A549 (cell line): ENCODE measurements around the gene IRF2BPL. TPM values are rescaled to one million over a fixed set of nuclear protein-coding genes. Genes with fewer than 3 reads are reported as not detected.

Experiments used
- ATAC-seq, 2 experiments: fragments of 200-7000 bp in 1 of 2; fragments of >200 bp in 1 of 2; cut with Nextera tagmentation in 1 of 2; cut with Tn5 transposase in 1 of 2; 3 replicates each; pipeline versions ENCODE4 v1.8.0 to v1.9.1; 2018 to 2020; ENCODE audit warnings: mild to moderate bottlenecking in 1 of 2, moderate library complexity in 1 of 2
- CTCF ChIA-PET: fragments of 300-600 bp; sonication (Branson Sonifier 250); formaldehyde crosslinking; extraction: SDS; loops from one replicate; lab custom pipeline; 2021; ENCODE audit warnings: antibody characterized with exemption, inconsistent platforms; lab: Yijun Ruan, JAX
- POLR2A ChIA-PET: fragments of 350-600 bp; formaldehyde crosslinking; extraction: SDS; loops from one replicate; lab custom pipeline; 2021; ENCODE audit warnings: antibody characterized with exemption, inconsistent platforms; lab: Yijun Ruan, JAX
- DNase-seq, 2 experiments: peaks; one replicate each; pipeline versions ENCODE4 v3.0.0 to v3.0.0-alpha.2; 2011 to 2016; ENCODE audit warnings: low read depth in 1 of 2, low spot score in 1 of 2
- FAIRE-seq: peaks from 2 replicates; lab custom pipeline; 2011; peaks lifted over from hg19 to GRCh38; lab: Jason Lieb, UNC
- H3K27ac ChIP-seq, 2 experiments: fragments of >200 bp; sonication (Bioruptor Twin); formaldehyde crosslinking; 3 replicates each; pipeline ENCODE4 v1.5.1; 2016 to 2017
- H3K4me1 ChIP-seq: fragments of >200 bp; sonication (Bioruptor Twin); formaldehyde crosslinking; 3 replicates; pipeline ENCODE4 v1.6.1; 2016
- H3K4me2 ChIP-seq: fragments of >200 bp; sonication (Bioruptor Twin); formaldehyde crosslinking; 3 replicates; pipeline ENCODE4 v1.6.1; 2016
- H3K4me3 ChIP-seq: fragments of >200 bp; sonication (Bioruptor Twin); formaldehyde crosslinking; 3 replicates; pipeline ENCODE4 v1.5.1; 2016
- H3K9me3 ChIP-seq: fragments of >200 bp; sonication (Bioruptor Twin); formaldehyde crosslinking; 3 replicates; pipeline ENCODE4 v1.6.1; 2016
- BHLHE40 ChIP-seq: IDR thresholded peaks from 2 replicates; pipeline ENCODE4 v1.6.1; 2012; ENCODE audit warnings: low read depth, low read length, inconsistent platforms
- CBX2 ChIP-seq: fragments of 200-600 bp; sonication (generic); IDR thresholded peaks from 2 replicates; pipeline ENCODE4 v1.6.1; 2016; ENCODE audit warnings: low read depth, mild to moderate bottlenecking, borderline replicate concordance
- CEBPB ChIP-seq, 2 experiments: fragments of >200 bp in 1 of 2; sonication (Bioruptor Twin) in 1 of 2; formaldehyde crosslinking in 1 of 2; IDR thresholded peaks; 2 replicates each; pipeline ENCODE4 v1.6.1; 2012 to 2016
- CHD4 ChIP-seq: fragments of 200-600 bp; sonication (generic); IDR thresholded peaks from 2 replicates; pipeline ENCODE4 v1.6.1; 2016; ENCODE audit warnings: antibody characterized with exemption, mild to moderate bottlenecking, borderline replicate concordance
- EHF ChIP-seq: fragments of 250-450 bp; sonication (Bioruptor Pico); IDR thresholded peaks from 2 replicates; pipeline ENCODE4 v1.5.0; 2020; ENCODE audit warnings: mild to moderate bottlenecking
- EP300 ChIP-seq, 2 experiments: fragments of >200 bp; sonication (Bioruptor Twin); formaldehyde crosslinking; IDR thresholded peaks; 2 replicates in 1 of 2; 3 replicates in 1 of 2; pipeline ENCODE4 v1.6.1; 2016 to 2017
- ESRRA ChIP-seq: fragments of 150-350 bp; IDR thresholded peaks from 2 replicates; pipeline ENCODE4 v1.6.1; 2014; ENCODE audit warnings: mild to moderate bottlenecking, low read length, borderline replicate concordance
- FOSL2 ChIP-seq, 2 experiments: fragments of 450-650 bp in 1 of 2; fragments of >200 bp in 1 of 2; sonication (Bioruptor Twin) in 1 of 2; formaldehyde crosslinking; IDR thresholded peaks; 2 replicates each; pipeline versions ENCODE4 v1.5.0 to v1.6.1; 2016 to 2020; ENCODE audit warnings: mild to moderate bottlenecking in 1 of 2, moderate library complexity in 1 of 2
- GATA3 ChIP-seq: IDR thresholded peaks from 2 replicates; pipeline ENCODE4 v1.6.1; 2012; ENCODE audit warnings: borderline replicate concordance
- HEYL ChIP-seq: fragments of 250-450 bp; sonication (Bioruptor Pico); IDR thresholded peaks from 2 replicates; pipeline ENCODE4 v1.8.0; 2021; ENCODE audit warnings: mild to moderate bottlenecking, moderate library complexity
- HOXA7 ChIP-seq: fragments of 250-450 bp; sonication (Bioruptor Pico); IDR thresholded peaks from 2 replicates; pipeline ENCODE4 v1.5.0; 2020; ENCODE audit warnings: mild to moderate bottlenecking, moderate library complexity
- HOXB13 ChIP-seq: fragments of 250-450 bp; sonication (Bioruptor Pico); IDR thresholded peaks from 2 replicates; pipeline ENCODE4 v1.5.0; 2020; ENCODE audit warnings: low read depth, mild to moderate bottlenecking, moderate library complexity
- HOXB5 ChIP-seq: fragments of 250-450 bp; sonication (Bioruptor Pico); IDR thresholded peaks from 2 replicates; pipeline ENCODE4 v1.5.0; 2020; ENCODE audit warnings: mild to moderate bottlenecking, moderate library complexity
- JUNB ChIP-seq: fragments of >200 bp; sonication (Bioruptor Twin); formaldehyde crosslinking; IDR thresholded peaks from 2 replicates; pipeline ENCODE4 v1.6.1; 2016
- KDM1A ChIP-seq: fragments of 200-600 bp; sonication (generic); IDR thresholded peaks from 2 replicates; pipeline ENCODE4 v1.6.1; 2016; ENCODE audit warnings: low read depth, mild to moderate bottlenecking
- KDM5A ChIP-seq: fragments of 200-600 bp; sonication (generic); IDR thresholded peaks from 2 replicates; pipeline ENCODE4 v1.6.1; 2016; ENCODE audit warnings: antibody characterized with exemption, mild to moderate bottlenecking
- MAZ ChIP-seq: fragments of 150-350 bp; IDR thresholded peaks from 2 replicates; pipeline ENCODE4 v1.6.1; 2014; ENCODE audit warnings: antibody characterized with exemption, low read depth, low read length, borderline replicate concordance
- MYC ChIP-seq: IDR thresholded peaks from 2 replicates; pipeline ENCODE4 v1.6.1; 2012; ENCODE audit warnings: mild to moderate bottlenecking, inconsistent platforms, low read length, improper control_type of control experiment, borderline replicate concordance
- NPAS2 ChIP-seq: fragments of 250-450 bp; sonication (Bioruptor Pico); IDR thresholded peaks from 2 replicates; pipeline ENCODE4 v1.8.0; 2022; ENCODE audit warnings: mild to moderate bottlenecking, moderate library complexity, borderline replicate concordance
- NR3C1 ChIP-seq: fragments of >200 bp; sonication (Bioruptor Twin); formaldehyde crosslinking; IDR thresholded peaks from 3 replicates; pipeline ENCODE4 v1.6.1; 2017
- PHF8 ChIP-seq: fragments of 200-600 bp; sonication (generic); IDR thresholded peaks from 2 replicates; pipeline ENCODE4 v1.6.1; 2016; ENCODE audit warnings: low read depth, mild to moderate bottlenecking, antibody characterized with exemption, moderate library complexity, borderline replicate concordance
- POLR2AphosphoS2 ChIP-seq: conservative IDR thresholded peaks from 2 replicates; pipeline ENCODE4 v1.6.1; 2012; ENCODE audit warnings: low read length, improper control_type of control experiment, inconsistent platforms
- RAD21 ChIP-seq, 2 experiments: fragments of >200 bp in 1 of 2; sonication (Bioruptor Twin) in 1 of 2; formaldehyde crosslinking in 1 of 2; IDR thresholded peaks in 1 of 2; conservative IDR thresholded peaks in 1 of 2; 2 replicates in 1 of 2; 3 replicates in 1 of 2; pipeline ENCODE4 v1.6.1; 2012 to 2018; ENCODE audit warnings: inconsistent platforms in 1 of 2
- RARB ChIP-seq: fragments of 250-450 bp; sonication (Bioruptor Pico); IDR thresholded peaks from 2 replicates; pipeline ENCODE4 v1.8.0; 2021; ENCODE audit warnings: mild to moderate bottlenecking, moderate library complexity
- RCOR1 ChIP-seq: fragments of 150-350 bp; IDR thresholded peaks from 2 replicates; pipeline ENCODE4 v1.6.1; 2014; ENCODE audit warnings: antibody characterized with exemption, low read length, low read depth
- RFX5 ChIP-seq: fragments of 450-650 bp; IDR thresholded peaks from 2 replicates; pipeline ENCODE4 v1.7.1; 2014; ENCODE audit warnings: antibody characterized with exemption, mild to moderate bottlenecking, moderate library complexity
- RNF2 ChIP-seq: fragments of 200-600 bp; sonication (generic); IDR thresholded peaks from 2 replicates; pipeline ENCODE4 v1.6.1; 2016; ENCODE audit warnings: low read depth, mild to moderate bottlenecking, antibody characterized with exemption, moderate library complexity, borderline replicate concordance
- SREBF2 ChIP-seq: fragments of 450-650 bp; IDR thresholded peaks from 2 replicates; pipeline ENCODE4 v1.6.1; 2014; ENCODE audit warnings: mild to moderate bottlenecking, moderate library complexity
- ZC3H11A ChIP-seq: fragments of 450-650 bp; IDR thresholded peaks from 2 replicates; pipeline ENCODE4 v1.6.1; 2014; ENCODE audit warnings: antibody characterized with exemption, mild to moderate bottlenecking
- WGBS: methylation state at CpG from one replicate; pipeline ENCODE4 v1.1.6; 2017; ENCODE audit errors: missing lambda C conversion rate; 5-methylcytosine and 5-hydroxymethylcytosine counted together
- polyA plus RNA-seq, 4 experiments: library from polyadenylated mRNA; depleted of rRNA in 3 of 4; stranded (reverse); fragments of >200 nt; fragmentation: RNase III in 1 of 4; extraction: RNeasy Plus Mini Kit Qiagen cat#74134 plus additional on column Dnase treatment in 1 of 4; gene quantifications; 2 replicates in 3 of 4; 3 replicates in 1 of 4; pipeline ENCODE4 v1.2.3, GENCODE V29; 2011 to 2017
- TF ChIP-seq, protein P1 (sequence below): IDR thresholded peaks from 2 replicates; pipeline ENCODE4 v1.6.1; 2012; ENCODE audit warnings: low read depth, borderline replicate concordance
- TF ChIP-seq, protein P2 (sequence below): fragments of >200 bp; sonication (Bioruptor Twin); formaldehyde crosslinking; IDR thresholded peaks from 3 replicates; pipeline ENCODE4 v1.6.1; 2016
- TF ChIP-seq, protein P3 (sequence below): IDR thresholded peaks from 2 replicates; pipeline ENCODE4 v1.6.1; 2012
- TF ChIP-seq, protein P4 (sequence below): fragments of >200 bp; sonication (Bioruptor Twin); formaldehyde crosslinking; IDR thresholded peaks from 2 replicates; pipeline ENCODE4 v1.6.1; 2016

IRF2BPL gene
- polyA plus RNA-seq, 2 of the 4 experiments (the other 2 are of a cell fraction): 18.1 to 28.3 TPM

DNA sequence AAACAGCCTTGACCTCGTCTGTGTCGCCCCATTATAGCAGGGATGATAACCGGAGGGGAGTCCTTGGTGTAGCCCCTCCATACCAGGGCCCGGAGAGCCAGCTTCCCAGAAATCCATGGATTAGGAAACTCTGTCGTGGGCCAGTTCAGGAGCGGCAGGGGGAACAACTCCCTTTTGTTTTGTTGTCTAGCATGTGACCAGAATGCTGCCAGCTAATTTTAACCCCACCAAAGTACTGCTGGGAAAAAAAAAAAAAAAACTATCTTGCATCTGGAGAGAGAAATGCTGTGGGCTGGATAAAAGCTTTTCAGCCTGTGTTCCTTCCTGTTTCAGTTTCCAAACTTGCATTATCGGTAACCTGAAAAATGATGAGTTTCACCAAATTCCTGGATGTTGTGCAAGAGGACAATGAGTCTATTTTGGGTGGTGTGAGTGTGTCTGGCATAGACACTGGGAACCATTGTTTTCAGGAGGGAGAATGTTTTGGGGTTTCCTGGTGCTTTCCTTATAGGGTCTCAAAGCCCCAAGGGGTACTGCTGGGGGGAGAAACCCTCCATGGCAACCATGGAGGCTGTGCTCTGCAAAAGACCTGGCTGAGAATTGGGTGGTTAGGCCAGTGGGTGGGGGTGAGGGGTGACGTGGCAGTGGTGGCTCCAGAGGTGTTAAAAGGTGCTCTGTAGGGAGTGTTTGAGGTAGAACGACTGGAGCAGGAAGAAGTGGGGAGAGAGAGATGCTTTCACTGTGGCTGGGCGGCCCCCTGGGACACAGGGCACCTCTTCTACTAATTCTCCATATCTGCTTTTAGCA is 14.9 kb upstream of the IRF2BPL start:
- no peak for FAIRE-seq
- POLR2A ChIA-PET: interaction anchor here (0.8 to 4.3 kb wide), 5 partner anchors 9 to 139 kb away, joined by 3 to 44 read pairs (median 8); partner anchors contain the start of gene IRF2BPL

DNA sequence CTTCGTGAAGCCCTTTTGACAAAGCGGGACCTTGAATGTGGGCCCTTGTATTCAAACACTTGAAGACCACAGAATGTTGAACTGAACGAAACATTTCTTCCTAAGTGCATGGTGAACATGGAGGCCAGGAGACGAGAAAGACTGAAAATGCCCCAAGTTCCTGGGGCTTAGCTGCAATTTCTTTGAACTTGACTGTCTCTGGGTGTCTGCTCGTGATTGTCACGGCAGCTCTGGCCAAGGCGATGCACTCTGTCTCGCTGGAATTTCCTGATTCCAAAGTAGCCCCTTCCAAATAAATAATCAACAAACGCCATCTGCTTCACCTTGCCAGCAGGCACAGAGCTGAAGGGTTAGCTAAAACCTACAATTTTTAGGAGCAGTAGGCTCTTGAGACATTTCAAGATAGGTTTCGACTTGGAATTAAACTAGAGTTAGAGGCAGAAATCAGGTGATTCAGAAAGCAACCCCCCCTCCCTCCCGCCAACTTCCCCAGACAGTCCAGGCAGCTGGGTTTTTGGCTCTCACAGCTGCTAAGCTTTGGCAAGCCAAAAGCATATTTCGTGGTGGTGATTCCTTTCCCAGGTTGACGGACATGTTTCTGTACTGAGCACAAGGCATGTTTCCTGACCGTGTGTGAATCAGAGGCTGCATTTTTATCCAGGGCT is 13.5 kb upstream of the IRF2BPL start:
- Histone ChIP-seq H3K4me1 (peaks cover 92% of the 10 kb centered on the region), H3K9me3 (no peaks in the 10 kb centered on the region), H3K4me3 (no peak overlapping the region), H3K4me2 (peak overlapping the region; percentile 84), H3K27ac (peak overlapping the region; percentile 90 to 99)
- no peak for TF ChIP-seq HOXA7 (CRISPR knock-in tag)
- TF ChIP-seq NR3C1: no peak
- no peak for TF ChIP-seq HEYL (CRISPR knock-in tag)
- no peak for TF ChIP-seq HOXB13 (CRISPR knock-in tag)
- TF ChIP-seq PHF8: no peak
- no peak for TF ChIP-seq MAZ
- no peak for TF ChIP-seq KDM1A
- no peak for TF ChIP-seq CBX2
- TF ChIP-seq, protein P1, sequence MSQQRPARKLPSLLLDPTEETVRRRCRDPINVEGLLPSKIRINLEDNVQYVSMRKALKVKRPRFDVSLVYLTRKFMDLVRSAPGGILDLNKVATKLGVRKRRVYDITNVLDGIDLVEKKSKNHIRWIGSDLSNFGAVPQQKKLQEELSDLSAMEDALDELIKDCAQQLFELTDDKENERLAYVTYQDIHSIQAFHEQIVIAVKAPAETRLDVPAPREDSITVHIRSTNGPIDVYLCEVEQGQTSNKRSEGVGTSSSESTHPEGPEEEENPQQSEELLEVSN: no peak
- no peak for TF ChIP-seq MYC
- TF ChIP-seq EP300 (IDR thresholded peaks at IDR 0.05): no peak
- TF ChIP-seq JUNB: no peak
- no peak for FAIRE-seq
- no peak for DNase-seq
- CTCF ChIA-PET: interaction anchor here (0.7 to 13.6 kb wide), 14 partner anchors 11 to 166 kb away, joined by 3 to 182 read pairs (median 6); partner anchors contain the start of gene IRF2BPL
- ATAC-seq: no peak
- 78% methylated on average over 14 of the region's 14 CpGs for WGBS
- POLR2A ChIA-PET: interaction anchor here (1.1 to 3.8 kb wide), 4 partner anchors 9 to 80 kb away, joined by 3 to 54 read pairs (median 26); partner anchors contain the start of gene IRF2BPL

More for the DNA sequence above, 14.9 kb upstream of the IRF2BPL start:
- CTCF ChIA-PET: interaction anchor here (0.6 to 13.6 kb wide), 16 partner anchors 8 to 1401 kb away, joined by 3 to 182 read pairs (median 7); partner anchors contain the start of gene IRF2BPL
- H3K4me1 ChIP-seq: peaks cover 80% of the 10 kb centered on the region
- 66% methylated on average over 10 of the region's 10 CpGs for WGBS
- no peak for TF ChIP-seq SREBF2
- TF ChIP-seq EHF: no peak
- TF ChIP-seq HOXB5 (CRISPR knock-in tag): no peak
- TF ChIP-seq RAD21 (conservative IDR thresholded peaks at IDR 0.05 in 1 of 2, IDR thresholded peaks at IDR 0.05 in 1 of 2): no peak
- TF ChIP-seq RFX5: no peak
- TF ChIP-seq RCOR1: no peak
- peak; percentile 40; the same call in 1 of the 2 replicates for TF ChIP-seq GATA3
- no peak for TF ChIP-seq NR3C1
- TF ChIP-seq ESRRA: no peak
- TF ChIP-seq CHD4: no peak
- TF ChIP-seq, protein P2, sequence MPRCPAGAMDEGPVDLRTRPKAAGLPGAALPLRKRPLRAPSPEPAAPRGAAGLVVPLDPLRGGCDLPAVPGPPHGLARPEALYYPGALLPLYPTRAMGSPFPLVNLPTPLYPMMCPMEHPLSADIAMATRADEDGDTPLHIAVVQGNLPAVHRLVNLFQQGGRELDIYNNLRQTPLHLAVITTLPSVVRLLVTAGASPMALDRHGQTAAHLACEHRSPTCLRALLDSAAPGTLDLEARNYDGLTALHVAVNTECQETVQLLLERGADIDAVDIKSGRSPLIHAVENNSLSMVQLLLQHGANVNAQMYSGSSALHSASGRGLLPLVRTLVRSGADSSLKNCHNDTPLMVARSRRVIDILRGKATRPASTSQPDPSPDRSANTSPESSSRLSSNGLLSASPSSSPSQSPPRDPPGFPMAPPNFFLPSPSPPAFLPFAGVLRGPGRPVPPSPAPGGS: peak; percentile 56; the same call in 1 of the 3 replicates
- TF ChIP-seq ZC3H11A: no peak
- no peak for TF ChIP-seq RARB (CRISPR knock-in tag)
- TF ChIP-seq CEBPB (IDR thresholded peaks at IDR 0.05): peak; percentile 93 to 95
- peak in 1 of 2 experiments; percentile 17; a peak in 1 of 5 replicates for TF ChIP-seq EP300 (IDR thresholded peaks at IDR 0.05)
- no peak for TF ChIP-seq BHLHE40
- no peak for TF ChIP-seq RNF2
- TF ChIP-seq, protein P3, sequence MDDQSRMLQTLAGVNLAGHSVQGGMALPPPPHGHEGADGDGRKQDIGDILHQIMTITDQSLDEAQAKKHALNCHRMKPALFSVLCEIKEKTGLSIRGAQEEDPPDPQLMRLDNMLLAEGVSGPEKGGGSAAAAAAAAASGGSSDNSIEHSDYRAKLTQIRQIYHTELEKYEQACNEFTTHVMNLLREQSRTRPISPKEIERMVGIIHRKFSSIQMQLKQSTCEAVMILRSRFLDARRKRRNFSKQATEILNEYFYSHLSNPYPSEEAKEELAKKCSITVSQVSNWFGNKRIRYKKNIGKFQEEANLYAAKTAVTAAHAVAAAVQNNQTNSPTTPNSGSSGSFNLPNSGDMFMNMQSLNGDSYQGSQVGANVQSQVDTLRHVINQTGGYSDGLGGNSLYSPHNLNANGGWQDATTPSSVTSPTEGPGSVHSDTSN: no peak
- TF ChIP-seq MYC: no peak
- TF ChIP-seq FOSL2 (IDR thresholded peaks at IDR 0.05): no peak
- TF ChIP-seq FOSL2 (CRISPR knock-in tag; IDR thresholded peaks at IDR 0.05): peak; percentile 28; the same call in 1 of the 2 replicates
- TF ChIP-seq, protein P4, sequence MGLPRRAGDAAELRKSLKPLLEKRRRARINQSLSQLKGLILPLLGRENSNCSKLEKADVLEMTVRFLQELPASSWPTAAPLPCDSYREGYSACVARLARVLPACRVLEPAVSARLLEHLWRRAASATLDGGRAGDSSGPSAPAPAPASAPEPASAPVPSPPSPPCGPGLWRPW: 0 out of 2 replicates have a peak, but pooled peaks have one; percentile 48
- no peak for TF ChIP-seq KDM5A
- TF ChIP-seq HEYL (CRISPR knock-in tag): no peak
- TF ChIP-seq POLR2AphosphoS2: no peak
- no peak for TF ChIP-seq NPAS2 (CRISPR knock-in tag)
- H3K9me3 ChIP-seq: no peaks in the 10 kb centered on the region
- H3K27ac ChIP-seq: peak overlapping the region; percentile 90 to 99
- H3K4me2 ChIP-seq: peak overlapping the region; percentile 63
- DNase-seq: peak in 1 of 2 experiments; percentile 49
- no peak overlapping the region for H3K4me3 ChIP-seq
- ATAC-seq: no peak
